ENCODE measurements around the gene SMC3. TPM values are rescaled to one million over a fixed set of nuclear protein-coding genes. Genes with fewer than 3 reads are reported as not detected.
"Not testable (repeated sequence)": the region's sequence is repeated elsewhere in the genome, so short reads cannot be mapped to it uniquely, and the experiment has no call there.

Gene SMC3
- total and polyA plus RNA-seq, 4 donors, result 14.7 to 35.8 (median 26.2) TPM

- intact Hi-C loops (cut with DNase I), result no loop called here
- Histone ChIP-seq H3K27me3 (ENCODE audit: control insufficient read depth in 1 of 2, insufficient read depth in 2 of 2, low read length in 1 of 2) (no peaks in the 10 kb centered on the region), H3K36me3 (ENCODE audit: control insufficient read depth in 1 of 2, insufficient read depth in 2 of 2, low read length in 1 of 2) (no peaks in the 10 kb centered on the region), H3K4me3 (ENCODE audit: low read length in 2 of 2) (no peak overlapping the region), H3K27ac (ENCODE audit: low read depth in 1 of 2, low read length in 2 of 2) (peak overlapping the region in 1 of 2 donors; percentile 22), H3K9me3 (ENCODE audit: control insufficient read depth, low read length) (no peaks in the 10 kb centered on the region), H3K4me1 (ENCODE audit: control insufficient read depth in 1 of 2, insufficient read depth in 2 of 2, low read length in 2 of 2) (peaks cover 4 to 8% of the 10 kb centered on the region in 2 donors)
- no peak for DNase-seq
- ATAC-seq (ENCODE audit: low FRiP score), result no peak
Measured at GRCh38 chr10:110631934-110632333, 64.4 kb downstream of the SMC3 start.

GRCh38 chr10:110632591-110633215 is 65.2 kb downstream of the SMC3 start:
- no peaks in the 10 kb centered on the region for H3K27me3 ChIP-seq (ENCODE audit: control insufficient read depth in 1 of 2, insufficient read depth in 2 of 2, low read length in 1 of 2)
- H3K4me3 ChIP-seq (ENCODE audit: low read length in 2 of 2), result no peak overlapping the region
- WGBS, 2 donors, result 77 to 100% methylated on average over 1 of the region's 1 CpG
- DNase-seq (no peak), ATAC-seq (ENCODE audit: low FRiP score) (no peak)
- no peaks in the 10 kb centered on the region for H3K36me3 ChIP-seq (ENCODE audit: control insufficient read depth in 1 of 2, insufficient read depth in 2 of 2, low read length in 1 of 2)
- intact Hi-C loops (cut with DNase I), result no loop called here
- H3K4me1 ChIP-seq (ENCODE audit: control insufficient read depth in 1 of 2, insufficient read depth in 2 of 2, low read length in 2 of 2), result peaks cover 4 to 8% of the 10 kb centered on the region in 2 donors
- no peaks in the 10 kb centered on the region for H3K9me3 ChIP-seq (ENCODE audit: control insufficient read depth, low read length)
- peak overlapping the region; percentile 22 to 63 for H3K27ac ChIP-seq (ENCODE audit: low read depth in 1 of 2, low read length in 2 of 2)

- DNase-seq, result peak; percentile 56 to 83
- H3K4me1 ChIP-seq (ENCODE audit: control insufficient read depth in 1 of 2, insufficient read depth in 2 of 2, low read length in 2 of 2), result peaks cover 4 to 15% of the 10 kb centered on the region in 2 donors
- H3K4me3 ChIP-seq (ENCODE audit: low read length in 2 of 2), result no peak overlapping the region
- H3K27me3 ChIP-seq (ENCODE audit: control insufficient read depth in 1 of 2, insufficient read depth in 2 of 2, low read length in 1 of 2), result no peaks in the 10 kb centered on the region
- intact Hi-C loops (cut with DNase I), result no loop called here
- no peaks in the 10 kb centered on the region for H3K9me3 ChIP-seq (ENCODE audit: control insufficient read depth, low read length)
- no peaks in the 10 kb centered on the region for H3K36me3 ChIP-seq (ENCODE audit: control insufficient read depth in 1 of 2, insufficient read depth in 2 of 2, low read length in 1 of 2)
- WGBS, 2 donors, result 8 to 9% methylated on average over 9 of the region's 9 CpGs
- no peak for ATAC-seq (ENCODE audit: low FRiP score)
- peak overlapping the region in 1 of 2 donors; percentile 47 for H3K27ac ChIP-seq (ENCODE audit: low read depth in 1 of 2, low read length in 2 of 2)
Measured at GRCh38 chr10:110634527-110635209, 67.2 kb downstream of the SMC3 start.

GRCh38 chr10:110636572-110636931 is 69.1 kb downstream of the SMC3 start:
- Histone ChIP-seq H3K27ac (ENCODE audit: low read depth in 1 of 2, low read length in 2 of 2) (peak overlapping the region; percentile 9 to 91), H3K4me1 (ENCODE audit: control insufficient read depth in 1 of 2, insufficient read depth in 2 of 2, low read length in 2 of 2) (peaks cover 0 to 15% of the 10 kb centered on the region in 2 donors), H3K36me3 (ENCODE audit: control insufficient read depth in 1 of 2, insufficient read depth in 2 of 2, low read length in 1 of 2) (no peaks in the 10 kb centered on the region), H3K9me3 (ENCODE audit: control insufficient read depth, low read length) (no peaks in the 10 kb centered on the region), H3K27me3 (ENCODE audit: control insufficient read depth in 1 of 2, insufficient read depth in 2 of 2, low read length in 1 of 2) (no peaks in the 10 kb centered on the region), H3K4me3 (ENCODE audit: low read length in 2 of 2) (no peak overlapping the region)
- WGBS, 2 donors, result 95 to 100% methylated on average over 2 of the region's 2 CpGs
- intact Hi-C loops (cut with DNase I), result no loop called here
- no peak for DNase-seq
- ATAC-seq (ENCODE audit: low FRiP score), result no peak

- WGBS, 2 donors, result 12 to 13% methylated on average over 6 of the region's 6 CpGs
- H3K27ac ChIP-seq (ENCODE audit: low read depth in 1 of 2, low read length in 2 of 2), result peak overlapping the region; percentile 68 to 91
- no peaks in the 10 kb centered on the region for H3K9me3 ChIP-seq (ENCODE audit: control insufficient read depth, low read length)
- H3K4me3 ChIP-seq (ENCODE audit: low read length in 2 of 2), result no peak overlapping the region
- peaks cover 0 to 15% of the 10 kb centered on the region in 2 donors for H3K4me1 ChIP-seq (ENCODE audit: control insufficient read depth in 1 of 2, insufficient read depth in 2 of 2, low read length in 2 of 2)
- no peaks in the 10 kb centered on the region for H3K36me3 ChIP-seq (ENCODE audit: control insufficient read depth in 1 of 2, insufficient read depth in 2 of 2, low read length in 1 of 2)
- no peaks in the 10 kb centered on the region for H3K27me3 ChIP-seq (ENCODE audit: control insufficient read depth in 1 of 2, insufficient read depth in 2 of 2, low read length in 1 of 2)
- intact Hi-C loops (cut with DNase I), result no loop called here
- ATAC-seq (ENCODE audit: low FRiP score), result peak; percentile 51
- peak in 1 of 2 donors; percentile 56 for DNase-seq
Measured at GRCh38 chr10:110636932-110637557, 69.5 kb downstream of the SMC3 start.

GRCh38 chr10:110637558-110638053 is 70.1 kb downstream of the SMC3 start:
- Histone ChIP-seq H3K4me1 (ENCODE audit: control insufficient read depth in 1 of 2, insufficient read depth in 2 of 2, low read length in 2 of 2) (peaks cover 0 to 15% of the 10 kb centered on the region in 2 donors), H3K4me3 (ENCODE audit: low read length in 2 of 2) (no peak overlapping the region), H3K27ac (ENCODE audit: low read depth in 1 of 2, low read length in 2 of 2) (peak overlapping the region; percentile 68 to 91), H3K36me3 (ENCODE audit: control insufficient read depth in 1 of 2, insufficient read depth in 2 of 2, low read length in 1 of 2) (no peaks in the 10 kb centered on the region), H3K27me3 (ENCODE audit: control insufficient read depth in 1 of 2, insufficient read depth in 2 of 2, low read length in 1 of 2) (no peaks in the 10 kb centered on the region), H3K9me3 (ENCODE audit: control insufficient read depth, low read length) (no peaks in the 10 kb centered on the region)
- WGBS, 2 donors, result 15 to 21% methylated on average over 10 of the region's 10 CpGs
- ATAC-seq (ENCODE audit: low FRiP score) (peak; percentile 31), DNase-seq (no peak)
- intact Hi-C loops (cut with DNase I), result no loop called here

- no peak overlapping the region for H3K4me3 ChIP-seq (ENCODE audit: low read length in 2 of 2)
- peak overlapping the region in 1 of 2 donors; percentile 79 for H3K27ac ChIP-seq (ENCODE audit: low read depth in 1 of 2, low read length in 2 of 2)
- peaks cover 0 to 12% of the 10 kb centered on the region in 2 donors for H3K4me1 ChIP-seq (ENCODE audit: control insufficient read depth in 1 of 2, insufficient read depth in 2 of 2, low read length in 2 of 2)
- H3K9me3 ChIP-seq (ENCODE audit: control insufficient read depth, low read length), result no peaks in the 10 kb centered on the region
- ATAC-seq (ENCODE audit: low FRiP score) (no peak), DNase-seq (no peak)
- WGBS, 2 donors, result 94 to 97% methylated on average over 3 of the region's 3 CpGs
- H3K27me3 ChIP-seq (ENCODE audit: control insufficient read depth in 1 of 2, insufficient read depth in 2 of 2, low read length in 1 of 2), result no peaks in the 10 kb centered on the region
- intact Hi-C loops (cut with DNase I), result no loop called here
- H3K36me3 ChIP-seq (ENCODE audit: control insufficient read depth in 1 of 2, insufficient read depth in 2 of 2, low read length in 1 of 2), result no peaks in the 10 kb centered on the region
Measured at GRCh38 chr10:110638319-110638718, 70.8 kb downstream of the SMC3 start.

GRCh38 chr10:110639046-110639445 is 71.6 kb downstream of the SMC3 start:
- H3K36me3 ChIP-seq (ENCODE audit: control insufficient read depth in 1 of 2, insufficient read depth in 2 of 2, low read length in 1 of 2); DNase-seq; H3K4me3 ChIP-seq (ENCODE audit: low read length in 2 of 2); ATAC-seq (ENCODE audit: low FRiP score); H3K9me3 ChIP-seq (ENCODE audit: control insufficient read depth, low read length); H3K27me3 ChIP-seq (ENCODE audit: control insufficient read depth in 1 of 2, insufficient read depth in 2 of 2, low read length in 1 of 2); H3K27ac ChIP-seq (ENCODE audit: low read depth in 1 of 2, low read length in 2 of 2); intact Hi-C loops (cut with DNase I): not testable (repeated sequence)
- H3K4me1 ChIP-seq (ENCODE audit: control insufficient read depth in 1 of 2, insufficient read depth in 2 of 2, low read length in 2 of 2), result peaks cover 0 to 12% of the 10 kb centered on the region in 2 donors
- 62 to 69% methylated on average over 6 of the region's 6 CpGs for WGBS, 2 donors

Measured in aorta (tissue), 5 donors.